NCI-H2196 (cell line): Measurements from ENCODE around the gene MDK.

Source experiments
- DNase-seq: peaks from one replicate; lab custom pipeline; 2025; ENCODE audit not compliant: unreplicated experiment; lab: John Stamatoyannopoulos, UW

Gene MDK

GRCh38 chr11:46393231-46393616 lies 11.8 kb downstream of the MDK start:
- no peak for DNase-seq

DNA sequence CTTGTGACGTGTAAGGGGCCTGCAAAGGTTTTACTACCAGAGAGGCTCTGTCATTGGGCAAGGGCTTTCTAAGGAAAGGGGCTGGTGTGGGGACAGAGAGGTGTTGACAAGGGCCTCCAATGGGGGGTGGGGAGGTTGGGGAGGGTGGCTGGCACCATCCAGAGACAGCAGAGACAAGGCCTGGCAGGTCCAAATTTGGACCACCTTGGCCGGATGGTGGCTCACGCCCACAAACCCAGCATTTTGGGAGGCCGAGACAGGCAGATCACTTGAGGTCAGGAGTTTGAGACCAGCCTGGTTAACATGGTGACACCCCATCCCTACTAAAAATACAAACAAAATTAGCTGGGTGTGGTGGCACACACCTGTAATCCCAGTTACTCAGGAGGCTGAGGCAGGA lies 12.3 kb downstream of the MDK start:
- DNase-seq = no peak

GRCh38 chr11:46397526-46397925 lies 16.1 kb downstream of the MDK start:
- DNase-seq = no peak

- no peak for DNase-seq
Measured at GRCh38 chr11:46402957-46403902, 21.8 kb downstream of the MDK start.

GRCh38 chr11:46404476-46405017 lies 23.1 kb downstream of the MDK start:
- no peak for DNase-seq

- DNase-seq = no peak
Measured at GRCh38 chr11:46407635-46408034, 26.2 kb downstream of the MDK start.

DNA sequence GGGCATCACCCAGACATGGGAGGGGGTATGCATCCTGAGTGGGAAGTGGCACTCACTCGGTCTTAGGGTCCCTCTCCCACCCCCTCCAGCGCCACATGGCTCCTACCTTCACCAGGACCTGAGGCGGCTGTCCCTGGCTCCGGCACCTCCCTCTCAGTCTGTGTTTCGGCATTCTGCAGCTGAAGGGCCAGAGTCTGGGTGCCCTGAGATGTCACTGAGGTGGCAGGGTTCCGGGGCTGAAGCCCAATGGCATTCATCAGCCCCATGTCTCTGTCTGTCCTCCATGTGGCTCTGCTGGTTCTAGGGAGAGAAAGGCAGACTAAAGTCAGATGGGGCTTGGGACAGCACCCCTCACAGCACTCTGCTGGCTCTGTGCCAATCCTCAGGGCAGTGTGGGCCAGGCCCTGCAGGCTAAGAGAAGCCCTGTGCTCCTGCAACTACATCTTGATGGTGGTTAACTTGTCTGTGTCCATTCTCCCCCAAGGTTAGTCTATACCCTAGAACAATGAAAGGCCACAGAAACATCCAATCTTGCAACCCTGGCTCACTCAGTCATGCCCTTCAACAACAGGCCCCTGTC lies 27.0 kb downstream of the MDK start:
- no peak for DNase-seq

GRCh38 chr11:46410021-46410420 lies 28.6 kb downstream of the MDK start:
- DNase-seq = peak; percentile 48

- peak; percentile 74 for DNase-seq
Measured at GRCh38 chr11:46413760-46414465, 32.4 kb downstream of the MDK start.

GRCh38 chr11:46414466-46414796 lies 33.0 kb downstream of the MDK start:
- peak; percentile 74 for DNase-seq

DNA sequence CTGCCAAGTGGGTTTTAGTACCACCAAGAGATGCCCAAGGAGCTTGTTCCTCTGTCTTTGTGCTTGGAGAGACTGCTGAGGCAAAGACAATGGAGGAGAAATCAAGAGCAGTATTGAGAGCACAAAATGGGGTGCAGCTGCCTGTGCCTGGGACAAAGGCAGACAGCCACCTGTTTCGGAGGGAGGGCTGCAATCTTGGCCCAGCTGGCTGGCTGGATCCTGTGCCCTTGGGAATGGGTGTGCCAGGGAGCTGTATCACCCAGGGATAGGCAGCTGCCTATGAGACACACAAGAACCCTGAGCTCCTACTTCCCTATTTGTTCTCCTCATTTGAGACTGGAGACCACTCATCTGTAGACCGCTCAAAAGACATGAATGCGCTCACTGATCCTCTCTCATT lies 33.4 kb downstream of the MDK start:
- no peak for DNase-seq

DNA sequence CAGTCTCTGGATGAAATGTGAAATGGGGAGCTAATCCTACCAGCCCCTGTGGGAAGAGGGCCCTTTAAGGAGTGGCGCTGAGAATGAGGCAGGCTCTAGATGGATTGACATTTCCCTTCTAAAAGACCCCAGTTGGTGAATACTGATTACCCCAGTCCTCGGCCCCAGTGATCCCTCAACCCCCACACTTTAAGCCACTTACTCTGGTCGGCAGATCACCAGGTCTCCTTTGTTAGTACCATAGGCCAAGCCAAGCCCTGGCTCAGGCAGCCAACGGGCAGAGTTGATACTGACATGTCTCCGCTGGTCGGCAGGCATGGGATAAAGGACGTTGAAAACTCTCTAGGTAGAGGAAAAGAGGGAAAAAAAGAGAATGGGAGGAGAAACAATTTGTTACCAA lies 36.2 kb downstream of the MDK start:
- no peak for DNase-seq

GRCh38 chr11:46418751-46419150 lies 37.3 kb downstream of the MDK start:
- DNase-seq = no peak

- DNase-seq = no peak
Measured at GRCh38 chr11:46420513-46420912, 39.0 kb downstream of the MDK start.

GRCh38 chr11:46421257-46421880 lies 39.9 kb downstream of the MDK start:
- no peak for DNase-seq

DNA sequence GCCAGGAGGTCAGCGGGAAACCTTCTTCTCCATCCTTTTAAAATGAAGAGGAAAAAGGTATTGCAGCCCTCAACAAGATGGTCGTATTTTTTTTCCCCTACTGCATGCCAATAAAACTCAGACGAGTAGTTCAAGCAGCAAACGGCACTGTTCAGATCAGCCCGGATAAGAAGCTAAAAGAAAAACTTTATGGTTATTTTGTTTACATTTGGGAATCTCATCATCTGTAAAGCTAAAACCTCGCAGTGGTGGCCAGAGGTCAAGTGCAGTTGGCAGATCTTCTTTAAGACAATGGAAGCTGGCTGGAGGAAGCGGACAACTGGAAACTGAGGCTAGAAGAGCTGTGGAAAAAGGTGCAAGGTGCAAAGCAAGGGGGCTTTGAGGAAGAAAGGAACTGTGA lies 41.1 kb downstream of the MDK start:
- DNase-seq = no peak

DNA sequence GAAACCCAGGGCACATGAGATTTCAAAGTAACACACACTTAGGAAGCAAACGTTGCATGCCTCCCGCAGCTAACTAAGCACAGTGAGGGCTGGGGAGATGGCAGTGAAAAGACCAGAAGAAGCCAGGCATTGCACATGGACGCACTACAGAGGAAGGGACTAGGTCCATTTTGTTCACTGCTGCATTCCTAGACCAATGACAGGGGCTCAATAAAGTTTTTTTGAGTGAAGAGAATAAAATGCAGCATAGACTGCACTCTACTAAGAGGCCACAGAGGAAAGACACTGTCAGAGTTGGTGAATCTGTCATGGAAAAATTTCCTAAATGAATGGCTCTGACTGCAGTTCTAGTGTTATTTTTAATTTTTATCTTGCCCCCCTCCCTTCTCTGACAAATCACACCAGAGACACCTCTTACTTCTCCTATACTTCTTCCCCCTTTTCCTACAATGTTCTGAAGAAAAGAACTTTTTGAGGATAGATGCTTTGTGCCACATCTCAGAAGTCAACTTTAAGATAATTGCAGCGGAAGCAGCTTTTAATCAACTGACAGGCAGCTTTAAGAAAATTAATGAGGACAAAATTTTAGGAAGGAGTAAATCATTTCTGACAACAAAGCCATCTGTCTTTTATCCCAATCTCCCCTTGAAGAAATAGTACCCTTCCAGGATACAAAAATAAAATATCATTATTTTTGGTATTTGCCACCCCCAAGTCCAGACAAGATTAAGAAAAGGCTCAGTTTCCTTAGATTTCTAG lies 44.9 kb downstream of the MDK start:
- DNase-seq = no peak

GRCh38 chr11:46427364-46427763 lies 45.9 kb downstream of the MDK start:
- no peak for DNase-seq

- DNase-seq = no peak
Measured at GRCh38 chr11:46429717-46430116, 48.2 kb downstream of the MDK start.

DNA sequence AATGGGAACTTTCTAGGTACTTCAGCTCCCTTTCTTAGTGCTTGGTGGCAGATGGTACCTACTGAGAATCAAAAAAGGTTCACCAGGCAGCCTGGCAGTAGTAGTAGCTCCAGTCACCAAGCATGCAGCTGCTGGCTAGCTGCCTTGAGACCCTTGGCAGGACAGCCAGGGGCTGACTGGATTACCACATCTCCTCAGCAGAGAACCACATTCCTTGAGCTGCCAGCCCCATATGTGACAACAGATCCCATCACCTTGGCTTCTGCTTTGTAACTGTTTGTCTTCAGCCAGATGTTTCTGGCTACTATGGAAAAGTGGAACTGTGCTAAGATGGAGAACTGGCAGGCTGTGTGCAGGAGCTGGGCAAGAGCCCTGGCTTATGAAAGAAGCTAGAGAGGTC lies 49.7 kb downstream of the MDK start:
- DNase-seq = no peak
